ENCODE results near the gene FOXC1. TPM values are rescaled to one million over a fixed set of nuclear protein-coding genes. Genes with fewer than 3 reads are reported as not detected.

FOXC1 gene
- total RNA-seq, 1 donor from 2014 or later = 27.6 TPM

GRCh38 chr6:1629316-1629715, 19.6 kb downstream of the FOXC1 start:
- H3K27me3 ChIP-seq (ENCODE audit: control insufficient read depth, insufficient read depth, low read length) = peaks cover 2% of the 10 kb centered on the region
- DNase-seq (ENCODE audit: low read depth) = no peak
- H3K4me3 ChIP-seq (ENCODE audit: low read depth, low read length) = no peak overlapping the region
- TF ChIP-seq CTCF (IDR thresholded peaks at IDR 0.05; ENCODE audit: insufficient read depth, low read length, poor library complexity, severe bottlenecking) = no peak
- no peaks in the 10 kb centered on the region for H3K36me3 ChIP-seq (ENCODE audit: control insufficient read depth, insufficient read depth, low read length)

- no peak overlapping the region for H3K4me3 ChIP-seq (ENCODE audit: low read depth, low read length)
- TF ChIP-seq CTCF (IDR thresholded peaks at IDR 0.05; ENCODE audit: insufficient read depth, low read length, poor library complexity, severe bottlenecking) = no peak
- H3K27me3 ChIP-seq (ENCODE audit: control insufficient read depth, insufficient read depth, low read length) = peaks cover 2% of the 10 kb centered on the region
- H3K36me3 ChIP-seq (ENCODE audit: control insufficient read depth, insufficient read depth, low read length) = no peaks in the 10 kb centered on the region
- DNase-seq (ENCODE audit: low read depth) = no peak
Measured at GRCh38 chr6:1630212-1630770, 20.6 kb downstream of the FOXC1 start.

- TF ChIP-seq CTCF (IDR thresholded peaks at IDR 0.05; ENCODE audit: insufficient read depth, low read length, poor library complexity, severe bottlenecking) = no peak
- Histone ChIP-seq H3K36me3 (ENCODE audit: control insufficient read depth, insufficient read depth, low read length) (no peaks in the 10 kb centered on the region), H3K27me3 (ENCODE audit: control insufficient read depth, insufficient read depth, low read length) (peaks cover 2% of the 10 kb centered on the region), H3K4me3 (ENCODE audit: low read depth, low read length) (no peak overlapping the region)
- DNase-seq (ENCODE audit: low read depth) = no peak
Measured at GRCh38 chr6:1630771-1631217, 21.1 kb downstream of the FOXC1 start.

GRCh38 chr6:1631251-1631650, 21.5 kb downstream of the FOXC1 start:
- peaks cover 2% of the 10 kb centered on the region for H3K27me3 ChIP-seq (ENCODE audit: control insufficient read depth, insufficient read depth, low read length)
- no peaks in the 10 kb centered on the region for H3K36me3 ChIP-seq (ENCODE audit: control insufficient read depth, insufficient read depth, low read length)
- no peak for DNase-seq (ENCODE audit: low read depth)
- no peak overlapping the region for H3K4me3 ChIP-seq (ENCODE audit: low read depth, low read length)
- no peak for TF ChIP-seq CTCF (IDR thresholded peaks at IDR 0.05; ENCODE audit: insufficient read depth, low read length, poor library complexity, severe bottlenecking)

- TF ChIP-seq CTCF (IDR thresholded peaks at IDR 0.05; ENCODE audit: insufficient read depth, low read length, poor library complexity, severe bottlenecking) = no peak
Measured at GRCh38 chr6:1633366-1634021, 23.8 kb downstream of the FOXC1 start.

GRCh38 chr6:1634081-1634480, 24.4 kb downstream of the FOXC1 start:
- Histone ChIP-seq H3K27me3 (ENCODE audit: control insufficient read depth, insufficient read depth, low read length) (no peaks in the 10 kb centered on the region), H3K4me3 (ENCODE audit: low read depth, low read length) (no peak overlapping the region), H3K36me3 (ENCODE audit: control insufficient read depth, insufficient read depth, low read length) (no peaks in the 10 kb centered on the region)
- no peak for TF ChIP-seq CTCF (IDR thresholded peaks at IDR 0.05; ENCODE audit: insufficient read depth, low read length, poor library complexity, severe bottlenecking)
- no peak for DNase-seq (ENCODE audit: low read depth)

More at GRCh38 chr6:1633366-1634021, 23.8 kb downstream of the FOXC1 start:
- DNase-seq (ENCODE audit: low read depth) = no peak
- H3K4me3 ChIP-seq (ENCODE audit: low read depth, low read length) = no peak overlapping the region
- H3K27me3 ChIP-seq (ENCODE audit: control insufficient read depth, insufficient read depth, low read length) = no peaks in the 10 kb centered on the region
- H3K36me3 ChIP-seq (ENCODE audit: control insufficient read depth, insufficient read depth, low read length) = no peaks in the 10 kb centered on the region

Measured in kidney epithelial cell (primary cell).